ENCODE measurements around the gene ABL1.

The ABL1 gene

GRCh38 chr9:130929571-130930038 lies 94.6 kb downstream of the ABL1 start:
- DNase-seq (ENCODE audit: low spot score), result no peak
- no peak for FAIRE-seq

GRCh38 chr9:130930132-130930803 lies 95.2 kb downstream of the ABL1 start:
- no peak for FAIRE-seq
- DNase-seq (ENCODE audit: low spot score), result no peak

DNA sequence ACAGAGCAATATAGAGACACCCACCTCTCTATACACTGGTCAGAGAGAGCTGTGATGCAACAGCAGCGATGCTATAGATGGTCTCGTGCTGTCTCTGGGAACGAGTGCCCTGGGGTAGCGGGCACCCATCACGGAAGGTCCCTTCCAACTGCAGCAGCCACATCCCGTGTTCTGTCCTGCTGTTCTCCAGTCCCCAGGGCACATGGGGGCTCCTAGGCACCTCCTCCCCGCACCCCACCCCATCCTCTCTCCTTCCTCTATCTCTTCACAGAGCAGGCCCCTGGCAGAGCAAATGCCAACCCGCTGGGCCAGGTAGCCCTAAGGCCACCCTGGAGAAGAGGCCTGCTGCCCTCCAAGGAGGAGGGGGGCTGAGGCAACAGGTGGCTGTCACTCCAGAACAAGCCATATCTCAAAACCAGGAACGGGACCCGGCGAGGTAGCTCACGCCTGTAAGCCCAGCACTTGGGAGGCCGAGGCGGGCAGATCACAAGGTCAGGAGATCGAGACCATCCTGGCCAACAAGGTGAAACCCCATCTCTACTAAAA lies 95.8 kb downstream of the ABL1 start:
- no peak for FAIRE-seq
- no peak for DNase-seq (ENCODE audit: low spot score)

DNA sequence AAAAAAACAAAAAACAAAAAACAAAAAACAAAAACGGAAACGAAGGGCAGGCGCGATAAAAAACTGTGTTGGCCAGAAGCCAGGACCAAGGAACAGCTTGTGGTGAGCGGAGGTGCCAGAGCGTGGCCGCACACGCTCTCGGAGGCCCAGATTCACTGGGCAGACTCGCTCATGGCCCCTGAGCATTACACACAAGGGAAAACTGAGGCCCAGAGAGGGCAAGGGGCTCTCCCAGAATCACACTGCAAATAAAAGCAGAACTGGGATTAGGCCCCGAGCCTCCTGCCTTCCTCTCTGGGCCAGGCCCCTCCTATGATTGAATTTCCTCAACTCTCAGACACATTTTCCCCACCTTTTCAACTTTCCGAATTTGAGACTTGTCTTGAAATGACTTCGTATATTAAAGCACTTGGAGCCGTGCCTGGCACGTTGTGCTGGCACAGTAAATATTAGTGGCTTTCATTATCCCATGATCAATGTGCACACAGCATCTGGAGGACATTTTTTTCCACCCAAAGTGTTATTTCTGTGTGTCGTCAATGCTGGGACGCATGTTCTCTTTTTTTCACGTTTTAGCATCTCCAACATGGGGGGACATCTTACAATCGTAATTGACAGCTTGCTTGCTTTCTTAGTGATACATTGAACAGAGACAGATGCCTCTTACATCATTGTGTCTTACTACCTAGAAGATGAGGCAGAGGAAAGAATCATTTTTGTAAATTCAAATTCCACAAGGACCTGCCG lies 96.6 kb downstream of the ABL1 start:
- FAIRE-seq (no peak), DNase-seq (ENCODE audit: low spot score) (no peak)

DNA sequence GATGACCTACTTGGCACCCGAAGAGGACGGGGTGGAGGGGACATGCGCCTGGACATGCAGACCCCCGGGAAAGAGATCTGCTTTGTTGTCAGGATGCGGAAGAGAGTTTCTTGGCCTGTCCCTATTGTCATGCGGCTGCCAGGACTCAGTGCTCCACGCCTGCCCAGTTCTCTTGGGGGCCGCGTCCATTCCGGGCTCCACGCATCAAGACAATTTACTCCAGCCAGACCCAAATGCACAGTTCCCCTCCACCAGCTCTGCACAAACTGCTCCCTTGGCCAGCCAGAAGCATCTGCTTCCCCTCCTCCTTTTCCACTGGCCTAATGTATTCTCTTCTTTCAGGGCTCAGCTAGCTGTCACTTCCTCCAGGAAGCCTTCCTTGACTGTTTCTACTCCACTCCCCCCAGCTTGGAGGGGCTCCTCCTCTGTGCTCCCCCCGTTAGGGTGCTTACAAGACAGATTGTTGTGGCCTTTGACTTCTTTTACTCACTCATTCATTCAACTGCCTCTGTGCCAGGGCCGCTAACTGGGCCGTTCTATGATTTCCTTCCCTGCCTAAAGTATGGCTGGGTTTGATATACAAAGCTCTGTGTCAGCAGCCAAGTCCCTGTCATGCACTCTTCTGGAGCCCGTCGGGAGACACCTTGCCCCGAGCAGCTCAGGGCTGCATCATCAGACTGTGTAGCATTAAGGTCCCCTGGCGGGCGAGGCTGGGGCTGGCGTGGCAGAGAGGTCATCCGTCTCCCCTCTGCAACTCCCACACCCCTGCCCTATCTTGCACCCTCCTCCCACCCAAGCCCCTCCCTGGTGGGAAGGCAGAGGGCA lies 97.4 kb downstream of the ABL1 start:
- peak; percentile 57 for DNase-seq (ENCODE audit: low spot score)
- no peak for FAIRE-seq

- DNase-seq (ENCODE audit: low spot score) (peak; percentile 76), FAIRE-seq (no peak)
Measured at GRCh38 chr9:130933114-130934046, 98.3 kb downstream of the ABL1 start.

DNA sequence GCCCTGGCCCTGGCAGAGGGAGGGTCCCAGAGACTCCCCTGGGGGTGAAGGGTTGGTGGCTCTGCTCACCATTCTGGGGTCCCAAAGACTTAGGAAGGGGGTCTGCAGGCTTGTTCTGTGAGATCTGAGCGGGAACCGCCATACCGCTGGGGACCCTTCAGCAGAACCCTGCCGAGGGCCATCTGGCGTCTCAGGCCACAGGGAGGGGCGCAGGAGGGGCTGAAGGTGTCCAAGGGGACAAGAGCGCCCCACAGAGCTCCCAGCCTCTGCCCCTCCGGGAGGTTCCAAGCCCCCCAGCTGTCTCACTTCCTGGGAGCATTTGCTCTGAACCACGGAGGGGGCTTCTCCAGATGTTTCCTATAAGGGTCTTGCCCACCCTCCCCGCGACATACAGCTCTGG lies 99.2 kb downstream of the ABL1 start:
- FAIRE-seq, result no peak
- DNase-seq (ENCODE audit: low spot score), result no peak

GRCh38 chr9:130934702-130935647 lies 99.9 kb downstream of the ABL1 start:
- FAIRE-seq, result no peak
- DNase-seq (ENCODE audit: low spot score), result no peak

- DNase-seq (ENCODE audit: low spot score) (no peak), FAIRE-seq (no peak)
Measured at GRCh38 chr9:130935648-130936271, 100.7 kb downstream of the ABL1 start.

- peak; percentile 68 for DNase-seq (ENCODE audit: low spot score)
- FAIRE-seq, result no peak
Measured at GRCh38 chr9:130936285-130937117, 101.4 kb downstream of the ABL1 start.
